ENCODE measurements around the gene IFT88. TPM values are rescaled to one million over a fixed set of nuclear protein-coding genes. Genes with fewer than 3 reads are reported as not detected.

IFT88 gene
- total and polyA plus RNA-seq, 2 donors (not counting 1 experiment from before 2014, with no cell fraction given): 9.3 to 17.5 TPM

- Histone ChIP-seq H3K4me1 (ENCODE audit: control insufficient read depth, extremely low read depth, insufficient read depth, low read length) (no peaks in the 10 kb centered on the region), H3K27me3 (ENCODE audit: control insufficient read depth, insufficient read depth, low read length) (no peaks in the 10 kb centered on the region), H3K4me2 (ENCODE audit: extremely low read depth, insufficient read depth, low read length) (peak overlapping the region; percentile 71), H3K79me2 (ENCODE audit: control insufficient read depth, insufficient read depth, low read length) (no peaks in the 10 kb centered on the region), H3K9me3 (ENCODE audit: control insufficient read depth, insufficient read depth, low read depth, low read length) (no peaks in the 10 kb centered on the region), H3K27ac (ENCODE audit: insufficient read depth, low read length) (no peak overlapping the region), H3K36me3 (ENCODE audit: control insufficient read depth, insufficient read depth, low read length) (no peaks in the 10 kb centered on the region), H4K20me1 (ENCODE audit: control insufficient read depth, extremely low read depth, insufficient read depth, low read length) (no peaks in the 10 kb centered on the region), H3K9ac (ENCODE audit: insufficient read depth, low read length) (no peak overlapping the region), H3K4me3 (replicated peaks in 1 of 4; ENCODE audit: control extremely low read depth in 1 of 4, insufficient read depth in 1 of 4, low read depth in 3 of 4, low read length in 4 of 4) (peak overlapping the region; percentile 60 to 74 (median 72)), H2AFZ (ENCODE audit: low read length) (peak overlapping the region; percentile 8)
- no peak for TF ChIP-seq CTCF (conservative IDR thresholded peaks at IDR 0.05 in 1 of 2, IDR thresholded peaks at IDR 0.05 in 1 of 2; ENCODE audit: low read depth in 1 of 2, low read length in 2 of 2)
- TF ChIP-seq EZH2 (IDR thresholded peaks at IDR 0.05; ENCODE audit: low read length, missing control alignments): no peak
- DNase-seq (ENCODE audit: low read depth in 2 of 2): peak in 1 of 2 donors; percentile 44
Measured at GRCh38 chr13:20702530-20702914, 135.6 kb downstream of the IFT88 start.

GRCh38 chr13:20702915-20703779, 136.2 kb downstream of the IFT88 start, which contains the start of gene IL17D:
Gene IL17D, plus strand, starts transcription at chr13:20703699. Its CDS starts 303 bp downstream, at chr13:20704002.
- peak within 1 kb of the TSS; percentile 60 to 74 (median 72) for H3K4me3 ChIP-seq (replicated peaks in 1 of 4; ENCODE audit: control extremely low read depth in 1 of 4, insufficient read depth in 1 of 4, low read depth in 3 of 4, low read length in 4 of 4)
- H3K27ac ChIP-seq (ENCODE audit: insufficient read depth, low read length): peak within 1 kb of the TSS; percentile 61
- H3K79me2 ChIP-seq (ENCODE audit: control insufficient read depth, insufficient read depth, low read length): no peaks in the 10 kb centered on the region
- no peak for DNase-seq (ENCODE audit: low read depth in 2 of 2)
- H4K20me1 ChIP-seq (ENCODE audit: control insufficient read depth, extremely low read depth, insufficient read depth, low read length): no peaks in the 10 kb centered on the region
- no peaks in the 10 kb centered on the region for H3K4me1 ChIP-seq (ENCODE audit: control insufficient read depth, extremely low read depth, insufficient read depth, low read length)
- H3K27me3 ChIP-seq (ENCODE audit: control insufficient read depth, insufficient read depth, low read length): no peaks in the 10 kb centered on the region
- peak within 1 kb of the TSS; percentile 84 for H2AFZ ChIP-seq (ENCODE audit: low read length)
- H3K4me2 ChIP-seq (ENCODE audit: extremely low read depth, insufficient read depth, low read length): peak within 1 kb of the TSS; percentile 71
- H3K36me3 ChIP-seq (ENCODE audit: control insufficient read depth, insufficient read depth, low read length): no peaks in the 10 kb centered on the region
- peak within 1 kb of the TSS; percentile 73 for H3K9ac ChIP-seq (ENCODE audit: insufficient read depth, low read length)
- no peaks in the 10 kb centered on the region for H3K9me3 ChIP-seq (ENCODE audit: control insufficient read depth, insufficient read depth, low read depth, low read length)
- TF ChIP-seq EZH2 (IDR thresholded peaks at IDR 0.05; ENCODE audit: low read length, missing control alignments): no peak
- no peak for TF ChIP-seq CTCF (conservative IDR thresholded peaks at IDR 0.05 in 1 of 2, IDR thresholded peaks at IDR 0.05 in 1 of 2; ENCODE audit: low read depth in 1 of 2, low read length in 2 of 2)

GRCh38 chr13:20703780-20704458, 137.0 kb downstream of the IFT88 start:
- Histone ChIP-seq H3K4me1 (ENCODE audit: control insufficient read depth, extremely low read depth, insufficient read depth, low read length) (no peaks in the 10 kb centered on the region), H4K20me1 (ENCODE audit: control insufficient read depth, extremely low read depth, insufficient read depth, low read length) (no peaks in the 10 kb centered on the region), H3K9ac (ENCODE audit: insufficient read depth, low read length) (peak overlapping the region; percentile 30), H3K9me3 (ENCODE audit: control insufficient read depth, insufficient read depth, low read depth, low read length) (no peaks in the 10 kb centered on the region), H3K27ac (ENCODE audit: insufficient read depth, low read length) (no peak overlapping the region), H3K4me3 (replicated peaks in 1 of 4; ENCODE audit: control extremely low read depth in 1 of 4, insufficient read depth in 1 of 4, low read depth in 3 of 4, low read length in 4 of 4) (peak overlapping the region in 2 of 4 experiments; percentile 44 to 45), H3K4me2 (ENCODE audit: extremely low read depth, insufficient read depth, low read length) (peak overlapping the region; percentile 25), H2AFZ (ENCODE audit: low read length) (no peak overlapping the region), H3K36me3 (ENCODE audit: control insufficient read depth, insufficient read depth, low read length) (no peaks in the 10 kb centered on the region), H3K79me2 (ENCODE audit: control insufficient read depth, insufficient read depth, low read length) (no peaks in the 10 kb centered on the region), H3K27me3 (ENCODE audit: control insufficient read depth, insufficient read depth, low read length) (no peaks in the 10 kb centered on the region)
- peak; percentile 77 to 78 for DNase-seq (ENCODE audit: low read depth in 2 of 2)
- TF ChIP-seq CTCF (conservative IDR thresholded peaks at IDR 0.05 in 1 of 2, IDR thresholded peaks at IDR 0.05 in 1 of 2; ENCODE audit: low read depth in 1 of 2, low read length in 2 of 2) (peak; percentile 38 to 47), EZH2 (IDR thresholded peaks at IDR 0.05; ENCODE audit: low read length, missing control alignments) (no peak)

Data from fibroblast of lung (primary cell).